Keratinocyte (primary cell): ENCODE results near the gene HDAC5.

Source experiments
- CTCF ChIP-seq, 3 experiments: IDR thresholded peaks in 1 of 3; conservative IDR thresholded peaks in 1 of 3; optimal IDR thresholded peaks in 1 of 3; 2 replicates in 2 of 3; 3 replicates in 1 of 3; pipeline versions ENCODE3 to v1.5.1; 2011; ENCODE audit warnings: low read length in 3 of 3, mild to moderate bottlenecking in 3 of 3, moderate library complexity in 2 of 3, control low read depth in 1 of 3, inconsistent platforms in 1 of 3; ENCODE audit not compliant: insufficient read depth in 2 of 3; ENCODE audit errors: extremely low read depth in 1 of 3
- EZH2 ChIP-seq: IDR thresholded peaks from one replicate; pipeline ENCODE4 v1.6.1; 2012; ENCODE audit warnings: inconsistent platforms, mild to moderate bottlenecking, low read length, moderate library complexity

DNA sequence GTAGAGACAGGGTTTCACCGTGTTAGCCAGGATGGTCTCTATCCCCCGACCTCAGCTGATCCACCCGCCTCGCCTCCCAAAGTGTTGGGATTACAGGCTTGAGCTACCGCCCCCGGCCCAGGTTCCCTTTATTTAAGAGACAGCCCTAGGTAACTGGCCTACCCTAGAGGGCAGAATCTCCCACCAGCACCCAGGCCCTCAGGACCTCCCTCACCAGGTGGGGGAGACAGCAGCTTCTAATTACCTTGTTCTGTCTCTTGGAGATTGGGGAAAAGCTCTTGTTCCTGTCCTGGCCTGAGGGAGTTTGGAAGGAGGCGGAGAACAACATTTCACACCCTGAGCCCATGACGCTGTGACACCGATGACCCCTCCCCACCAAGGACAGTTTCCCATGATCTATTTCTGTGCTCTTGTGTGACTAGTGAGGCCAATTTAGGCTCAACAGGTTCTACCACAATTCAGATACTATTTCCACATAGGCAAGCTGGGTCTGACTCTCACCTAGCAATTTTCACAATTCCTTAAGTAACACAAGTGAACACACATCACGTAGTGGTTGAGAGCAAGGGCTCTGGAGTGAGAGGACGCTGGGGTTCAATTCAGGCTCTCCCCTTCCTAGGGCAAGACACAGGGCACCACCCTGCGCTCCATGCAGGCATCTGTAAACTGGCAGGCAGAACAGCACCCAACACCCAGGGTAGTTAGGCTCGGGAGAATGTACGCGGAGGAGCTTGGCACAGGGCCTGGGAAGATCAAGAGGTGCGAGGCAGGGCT is 20.4 kb downstream of the HDAC5 start:
- TF ChIP-seq CTCF (optimal IDR thresholded peaks at IDR 0.05 in 1 of 3, IDR thresholded peaks at IDR 0.05 in 1 of 3, conservative IDR thresholded peaks at IDR 0.05 in 1 of 3; ENCODE audit: extremely low read depth in 1 of 3, insufficient read depth in 2 of 3, low read length in 3 of 3) (no peak), EZH2 (no peak)
